ENCODE measurements around the gene DNASE1L2.

- TF ChIP-seq EZH2 (IDR thresholded peaks at IDR 0.05; ENCODE audit: borderline replicate concordance, low read depth, low read length, poor library complexity, severe bottlenecking) (no peak), CTCF (conservative IDR thresholded peaks at IDR 0.05; ENCODE audit: low read depth, low read length) (no peak)
These were observed 23.6 kb upstream of the DNASE1L2 start for GRCh38 chr16:2212362-2213324.

All from A673 (cell line).